HUES6 (cell line): ENCODE data around the gene HM13.
"Not testable (repeated sequence)": the region's sequence is repeated elsewhere in the genome, so short reads cannot be mapped to it uniquely, and the experiment has no call there.

ENCODE experiments used
- H3K27ac ChIP-seq: 2 replicates; pipeline ENCODE4 v1.7.0; 2013; ENCODE audit warnings: low read depth, mild to moderate bottlenecking, low read length, inconsistent platforms
- H3K27me3 ChIP-seq: 2 replicates; pipeline ENCODE4 v1.6.1; 2013; ENCODE audit warnings: low read length; ENCODE audit not compliant: control insufficient read depth, insufficient read depth
- H3K36me3 ChIP-seq: 2 replicates; pipeline ENCODE4 v1.6.1; 2013; ENCODE audit warnings: low read length; ENCODE audit not compliant: control insufficient read depth, insufficient read depth
- H3K4me1 ChIP-seq: 2 replicates; pipeline ENCODE4 v1.6.1; 2013; ENCODE audit warnings: low read length; ENCODE audit not compliant: control insufficient read depth, insufficient read depth
- H3K4me3 ChIP-seq: 2 replicates; pipeline ENCODE4 v1.5.1; 2013; ENCODE audit warnings: low read depth, low read length
- H3K9ac ChIP-seq: one replicate; pipeline ENCODE4 v1.6.1; 2013; ENCODE audit warnings: mild to moderate bottlenecking, low read length
- H3K9me3 ChIP-seq: 2 replicates; pipeline ENCODE4 v1.6.1; 2013; ENCODE audit warnings: low read depth, low read length; ENCODE audit not compliant: control insufficient read depth, insufficient read depth

The HM13 gene

GRCh38 chr20:31578448-31579138 lies 64.4 kb downstream of the HM13 start:
- no peak overlapping the region; the same call in 1 of the 2 replicates for H3K27ac ChIP-seq

GRCh38 chr20:31579245-31579644 lies 65.0 kb downstream of the HM13 start:
- H3K27me3 ChIP-seq, result no peaks in the 10 kb centered on the region
- peak overlapping the region; percentile 37 for H3K9ac ChIP-seq
- peaks cover 38% of the 10 kb centered on the region for H3K4me1 ChIP-seq
- H3K36me3 ChIP-seq, result 0 out of 2 replicates have a peak, but pooled peaks cover 3% of the 10 kb centered on the region
- no peaks in the 10 kb centered on the region; the same call in 1 of the 2 replicates for H3K9me3 ChIP-seq
- H3K27ac ChIP-seq, result no peak overlapping the region; the same call in 1 of the 2 replicates
- no peak overlapping the region for H3K4me3 ChIP-seq

More at GRCh38 chr20:31578448-31579138, 64.4 kb downstream of the HM13 start:
- Histone ChIP-seq H3K4me3 (no peak overlapping the region), H3K36me3 (0 out of 2 replicates have a peak, but pooled peaks cover 3% of the 10 kb centered on the region), H3K4me1 (peaks cover 39% of the 10 kb centered on the region), H3K27me3 (no peaks in the 10 kb centered on the region), H3K9me3 (no peaks in the 10 kb centered on the region; the same call in 1 of the 2 replicates), H3K9ac (peak overlapping the region; percentile 37)

GRCh38 chr20:31579941-31580651 lies 65.9 kb downstream of the HM13 start:
- H3K36me3 ChIP-seq, H3K9me3 ChIP-seq, H3K4me3 ChIP-seq, H3K27me3 ChIP-seq: not testable (repeated sequence)
- Histone ChIP-seq H3K4me1 (peaks cover 38% of the 10 kb centered on the region), H3K9ac (peak overlapping the region; percentile 27), H3K27ac (peak overlapping the region; percentile 46)

- Histone ChIP-seq H3K36me3 (0 out of 2 replicates have a peak, but pooled peaks cover 3% of the 10 kb centered on the region), H3K9me3 (no peaks in the 10 kb centered on the region; the same call in 1 of the 2 replicates), H3K9ac (peak overlapping the region; percentile 27), H3K27ac (peak overlapping the region; percentile 46), H3K27me3 (no peaks in the 10 kb centered on the region), H3K4me3 (no peak overlapping the region), H3K4me1 (peaks cover 43% of the 10 kb centered on the region)
Measured at GRCh38 chr20:31580706-31581105, 66.5 kb downstream of the HM13 start.

- peak overlapping the region; percentile 48 for H3K9ac ChIP-seq
Measured at GRCh38 chr20:31581391-31581790, 67.1 kb downstream of the HM13 start.

GRCh38 chr20:31587545-31588389 lies 73.5 kb downstream of the HM13 start:
- H3K4me3 ChIP-seq, result peak overlapping the region; percentile 42
- no peaks in the 10 kb centered on the region for H3K36me3 ChIP-seq
- H3K9ac ChIP-seq, result peak overlapping the region; percentile 71
- no peaks in the 10 kb centered on the region for H3K27me3 ChIP-seq
- H3K27ac ChIP-seq, result peak overlapping the region; percentile 98; the same call in 1 of the 2 replicates
- peaks cover 41% of the 10 kb centered on the region for H3K4me1 ChIP-seq
- no peaks in the 10 kb centered on the region for H3K9me3 ChIP-seq

More at GRCh38 chr20:31581391-31581790, 67.1 kb downstream of the HM13 start:
- Histone ChIP-seq H3K4me3 (no peak overlapping the region), H3K9me3 (no peaks in the 10 kb centered on the region; the same call in 1 of the 2 replicates), H3K27ac (peak overlapping the region; percentile 46), H3K27me3 (no peaks in the 10 kb centered on the region), H3K36me3 (0 out of 2 replicates have a peak, but pooled peaks cover 3% of the 10 kb centered on the region), H3K4me1 (peaks cover 47% of the 10 kb centered on the region)

GRCh38 chr20:31590717-31591225 lies 76.5 kb downstream of the HM13 start:
- peaks cover 51% of the 10 kb centered on the region for H3K4me1 ChIP-seq
- H3K27ac ChIP-seq, result peak overlapping the region; percentile 16; the same call in 1 of the 2 replicates
- H3K9ac ChIP-seq, result peak overlapping the region; percentile 36
- no peaks in the 10 kb centered on the region for H3K36me3 ChIP-seq
- no peaks in the 10 kb centered on the region for H3K27me3 ChIP-seq
- no peaks in the 10 kb centered on the region for H3K9me3 ChIP-seq
- no peak overlapping the region for H3K4me3 ChIP-seq

GRCh38 chr20:31593221-31594001 lies 79.2 kb downstream of the HM13 start:
- peak overlapping the region; percentile 37; the same call in 1 of the 2 replicates for H3K4me3 ChIP-seq
- H3K4me1 ChIP-seq, result peaks cover 44% of the 10 kb centered on the region
- H3K9me3 ChIP-seq, result no peaks in the 10 kb centered on the region
- H3K9ac ChIP-seq, result peak overlapping the region; percentile 86
- no peaks in the 10 kb centered on the region for H3K36me3 ChIP-seq
- H3K27ac ChIP-seq, result peak overlapping the region; percentile 81; the same call in 1 of the 2 replicates
- H3K27me3 ChIP-seq, result no peaks in the 10 kb centered on the region

- H3K9ac ChIP-seq, result peak overlapping the region; percentile 86
- H3K4me1 ChIP-seq, result peaks cover 43% of the 10 kb centered on the region
- no peaks in the 10 kb centered on the region for H3K9me3 ChIP-seq
- no peaks in the 10 kb centered on the region for H3K36me3 ChIP-seq
- H3K27me3 ChIP-seq, result no peaks in the 10 kb centered on the region
- peak overlapping the region; percentile 37; the same call in 1 of the 2 replicates for H3K4me3 ChIP-seq
- peak overlapping the region; percentile 82; the same call in 1 of the 2 replicates for H3K27ac ChIP-seq
Measured at GRCh38 chr20:31594002-31594557, 79.8 kb downstream of the HM13 start.
